NCI-H1436 treated with DMSO at 0.1 percent for 48 hours (cell line): ENCODE data around the gene ADIPOR2.
"Not testable (repeated sequence)": the region's sequence is repeated elsewhere in the genome, so short reads cannot be mapped to it uniquely, and the experiment has no call there.

ENCODE experiments used
- DNase-seq: peaks from one replicate; lab custom pipeline; 2025; lab: John Stamatoyannopoulos, UW

ADIPOR2 gene

DNA sequence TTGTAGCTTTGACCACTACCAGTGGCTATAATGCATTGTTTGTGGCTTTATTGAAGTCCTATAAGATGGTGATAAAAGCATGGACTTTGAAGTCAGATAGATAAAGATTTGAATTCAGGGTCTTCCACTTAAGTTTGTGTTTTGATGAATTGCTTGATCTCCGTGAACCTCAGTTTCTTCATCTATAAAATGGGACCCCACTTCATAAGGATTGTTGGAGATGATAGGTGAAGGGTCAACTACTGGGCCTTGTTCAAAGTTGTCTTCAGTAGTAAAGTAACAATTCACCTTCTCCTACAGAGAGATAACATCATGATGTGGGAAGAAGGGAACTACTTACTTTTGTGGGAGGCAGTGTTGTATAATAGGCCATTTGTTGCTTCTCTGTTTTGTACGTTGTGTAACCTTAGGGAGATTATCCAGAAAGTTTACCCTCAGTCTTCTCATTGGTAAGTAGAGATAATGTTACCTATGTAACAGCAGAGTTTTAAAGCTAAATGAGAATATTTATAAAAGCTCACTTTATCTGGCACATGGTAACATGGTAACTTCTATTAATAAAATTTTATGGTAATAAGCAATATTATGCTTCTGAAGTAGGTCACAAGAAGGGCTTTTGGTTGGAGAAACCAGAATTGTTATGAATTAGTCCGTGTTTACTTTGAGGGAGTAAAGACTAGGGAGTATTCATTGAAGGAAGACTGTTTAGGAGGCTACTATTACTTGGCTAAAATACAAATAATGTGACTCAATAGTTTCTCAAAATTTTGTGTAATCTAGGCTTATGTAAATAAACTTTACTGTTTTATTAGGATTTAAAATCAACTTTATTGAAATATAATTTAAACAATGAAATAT, 15.1 kb downstream of the ADIPOR2 start:
- no peak for DNase-seq

DNA sequence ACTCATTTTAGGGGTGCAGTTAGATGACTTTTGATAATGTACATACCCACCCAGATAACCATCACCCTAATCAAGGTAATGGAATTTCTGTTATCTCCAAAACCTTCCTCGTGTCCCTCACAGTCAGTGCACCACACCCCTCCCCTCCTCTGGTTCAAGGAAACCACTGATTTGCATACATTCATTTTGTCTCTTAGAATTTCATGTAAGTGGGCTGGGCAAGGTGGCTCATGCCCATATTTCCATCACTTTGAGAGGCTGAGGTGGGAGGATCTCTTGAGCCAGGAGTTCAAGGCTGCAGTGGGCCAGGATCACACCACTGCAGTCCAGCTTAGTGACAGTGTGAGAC, 15.7 kb downstream of the ADIPOR2 start:
- DNase-seq, result no peak

DNA sequence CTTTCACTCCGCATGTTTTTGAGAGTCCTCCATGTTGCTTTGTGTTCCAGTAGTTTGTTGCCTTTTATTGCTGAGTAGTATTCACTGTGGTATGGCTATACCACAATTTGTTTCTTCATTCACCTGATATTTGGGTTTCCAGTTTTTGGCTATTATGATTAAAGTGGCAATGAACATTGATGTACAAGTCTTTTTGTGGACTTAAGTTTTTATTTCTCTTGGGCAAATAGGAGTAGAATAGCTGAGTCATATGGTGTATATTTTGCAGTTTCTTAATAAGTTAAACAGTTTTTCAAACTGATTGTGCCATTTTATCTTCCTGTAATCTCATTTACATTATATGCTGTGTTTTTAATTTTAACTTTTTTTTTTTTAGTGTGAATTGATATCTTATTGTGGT, 16.2 kb downstream of the ADIPOR2 start:
- DNase-seq, result no peak

DNA sequence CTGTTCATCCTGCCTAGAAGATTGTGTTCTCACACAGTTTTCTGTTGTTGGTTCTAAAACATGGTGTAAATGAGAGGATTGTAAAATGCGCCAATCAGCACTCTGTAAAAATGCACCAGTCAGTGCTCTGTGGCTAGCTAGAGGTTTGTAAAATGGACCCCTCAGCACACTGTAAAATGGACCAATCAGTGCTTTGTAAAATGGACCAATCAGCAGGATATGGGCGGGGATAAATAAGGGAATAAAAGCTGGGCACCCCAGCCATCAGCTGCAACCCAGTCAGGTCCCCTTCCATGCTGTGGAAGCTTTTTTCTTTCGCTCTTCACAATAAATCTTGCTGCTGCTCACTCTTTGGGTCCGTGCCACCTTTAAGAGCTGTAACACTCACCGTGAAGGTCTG, 19.1 kb downstream of the ADIPOR2 start:
- not testable (repeated sequence) for DNase-seq

DNA sequence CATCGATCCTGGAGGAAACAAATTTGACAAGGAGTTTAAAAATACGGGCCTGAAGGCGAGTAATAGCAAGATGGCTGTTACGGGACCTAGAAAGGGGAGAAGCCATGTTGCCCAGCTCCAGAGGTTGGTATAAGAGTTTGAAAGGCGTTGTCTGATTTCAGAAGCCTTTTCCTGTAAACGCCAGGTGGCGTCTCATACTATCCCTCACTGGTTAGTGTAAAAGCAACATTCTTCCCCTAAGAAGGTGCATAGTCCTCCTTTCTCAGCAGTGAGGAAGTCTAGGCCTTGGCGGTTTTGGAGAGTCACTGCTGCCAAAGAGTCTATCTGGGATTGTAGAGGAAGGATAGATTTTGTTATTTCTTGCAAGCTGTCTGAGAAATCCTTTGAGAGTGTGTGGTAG, 20.0 kb downstream of the ADIPOR2 start:
- DNase-seq, result not testable (repeated sequence)

DNA sequence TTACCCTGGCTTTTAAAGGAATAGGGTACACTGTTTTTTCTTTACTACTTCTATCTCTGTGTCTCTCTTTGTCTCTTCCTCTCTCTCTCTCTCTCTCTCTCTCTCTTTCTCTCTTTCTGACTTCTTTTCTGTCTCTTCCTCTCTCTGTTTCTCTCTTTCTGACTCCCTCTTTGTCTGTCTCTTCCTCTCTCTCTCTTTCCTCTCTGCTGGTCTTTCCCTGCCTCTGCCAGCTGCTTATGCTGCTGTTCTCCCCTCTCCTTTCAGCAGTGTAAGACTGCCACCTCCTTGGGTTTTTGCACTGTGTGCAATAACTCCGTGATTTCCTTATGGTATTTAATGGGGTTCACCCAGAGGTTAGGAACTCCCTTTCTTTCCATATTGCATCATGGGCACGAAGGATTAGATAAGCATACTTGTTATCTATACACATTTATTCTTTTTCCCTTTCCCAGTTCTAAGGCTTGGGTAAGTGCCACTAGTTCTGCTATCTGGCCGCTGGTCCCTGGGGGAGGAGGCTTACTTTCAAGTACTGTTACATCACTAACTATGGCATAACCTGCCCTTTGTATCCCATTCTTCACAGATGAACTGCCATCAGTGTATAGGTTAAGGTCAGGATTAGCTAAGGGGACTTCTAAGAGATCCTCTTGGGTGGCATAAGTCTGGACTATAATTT, 20.8 kb downstream of the ADIPOR2 start:
- DNase-seq, result not testable (repeated sequence)

DNA sequence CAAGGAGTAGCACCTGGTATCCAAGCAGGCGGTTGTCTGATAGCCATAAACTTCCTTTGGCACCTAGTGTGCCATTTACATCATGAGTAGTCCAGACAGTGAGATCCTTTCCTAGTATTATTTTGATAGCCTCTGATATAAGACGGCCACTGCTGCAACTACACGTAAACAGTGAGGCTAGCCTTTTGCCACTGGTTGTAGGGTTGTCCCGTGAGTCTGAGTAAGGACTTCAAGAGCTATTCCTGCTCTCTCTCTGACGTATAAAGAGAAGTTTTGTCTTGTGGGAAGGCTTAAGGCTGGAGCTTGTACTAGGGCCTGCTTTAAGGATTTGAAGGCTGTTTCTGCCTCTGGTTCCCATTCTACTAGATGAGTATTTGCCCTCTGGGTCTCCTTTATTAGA, 21.4 kb downstream of the ADIPOR2 start:
- not testable (repeated sequence) for DNase-seq

DNA sequence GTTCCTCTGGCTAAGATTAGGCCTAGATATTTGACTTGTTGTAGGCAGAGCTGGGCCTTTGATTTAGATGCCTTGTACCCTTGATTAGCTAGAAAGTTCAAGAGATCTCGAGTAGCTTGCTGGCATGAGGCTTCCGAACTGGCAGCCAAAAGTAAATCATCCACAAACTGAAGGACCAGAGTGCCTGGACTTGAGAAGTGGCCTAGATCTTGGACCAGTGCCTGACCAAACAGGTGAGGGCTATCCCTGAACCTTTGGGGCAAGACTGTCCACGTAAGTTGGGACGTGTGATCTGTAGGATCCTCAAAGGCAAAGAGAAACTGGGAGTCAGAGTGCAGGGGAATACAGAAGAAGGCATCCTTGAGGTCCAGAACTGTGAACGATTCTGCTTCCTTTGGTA, 22.0 kb downstream of the ADIPOR2 start:
- not testable (repeated sequence) for DNase-seq

DNA sequence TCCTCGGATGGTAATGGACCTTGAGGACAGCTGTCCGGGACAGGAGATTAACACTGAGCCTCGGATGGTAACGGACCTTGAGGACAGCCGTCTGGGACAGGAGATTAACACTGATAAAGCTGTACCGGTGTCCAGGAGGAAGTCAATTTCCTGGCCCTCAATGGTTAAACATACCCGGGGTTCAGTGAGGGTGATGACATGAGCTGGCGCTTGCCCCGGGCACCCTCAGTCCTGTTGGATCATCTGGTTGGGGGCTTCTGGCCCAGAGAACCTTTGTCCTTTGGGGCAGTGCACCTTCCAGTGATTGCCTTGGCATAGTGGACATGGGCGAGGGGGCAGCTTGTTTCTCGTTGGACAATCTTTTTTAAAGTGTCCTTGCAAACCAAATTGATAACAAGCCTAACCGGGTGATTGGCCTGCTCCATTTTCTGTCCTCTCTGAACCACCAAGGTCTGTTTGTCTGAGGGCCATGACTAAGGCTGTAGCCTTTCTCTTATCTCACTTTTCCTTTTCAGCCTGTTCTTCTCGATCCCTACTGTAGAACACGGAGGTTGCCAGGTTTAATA, 23.0 kb downstream of the ADIPOR2 start:
- DNase-seq, result not testable (repeated sequence)

DNA sequence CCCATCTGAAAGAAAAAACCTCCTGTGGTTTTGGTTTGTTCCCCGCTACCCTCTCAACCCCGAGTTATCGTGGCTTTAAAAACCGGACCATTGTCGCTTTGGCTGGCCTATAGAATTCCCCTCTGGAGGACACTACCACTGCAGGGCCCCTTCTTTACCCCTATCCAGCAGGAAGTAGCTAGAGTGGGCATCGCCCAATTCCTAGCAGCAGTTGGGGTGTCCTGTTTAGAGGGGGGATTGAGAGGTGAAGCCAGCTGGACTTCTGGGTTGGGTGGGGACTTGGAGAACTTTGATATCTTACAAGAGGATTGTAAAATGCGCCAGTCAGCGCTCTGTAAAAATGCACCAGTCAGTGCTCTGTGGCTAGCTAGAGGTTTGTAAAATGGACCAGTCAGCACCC, 24.6 kb downstream of the ADIPOR2 start:
- not testable (repeated sequence) for DNase-seq

DNA sequence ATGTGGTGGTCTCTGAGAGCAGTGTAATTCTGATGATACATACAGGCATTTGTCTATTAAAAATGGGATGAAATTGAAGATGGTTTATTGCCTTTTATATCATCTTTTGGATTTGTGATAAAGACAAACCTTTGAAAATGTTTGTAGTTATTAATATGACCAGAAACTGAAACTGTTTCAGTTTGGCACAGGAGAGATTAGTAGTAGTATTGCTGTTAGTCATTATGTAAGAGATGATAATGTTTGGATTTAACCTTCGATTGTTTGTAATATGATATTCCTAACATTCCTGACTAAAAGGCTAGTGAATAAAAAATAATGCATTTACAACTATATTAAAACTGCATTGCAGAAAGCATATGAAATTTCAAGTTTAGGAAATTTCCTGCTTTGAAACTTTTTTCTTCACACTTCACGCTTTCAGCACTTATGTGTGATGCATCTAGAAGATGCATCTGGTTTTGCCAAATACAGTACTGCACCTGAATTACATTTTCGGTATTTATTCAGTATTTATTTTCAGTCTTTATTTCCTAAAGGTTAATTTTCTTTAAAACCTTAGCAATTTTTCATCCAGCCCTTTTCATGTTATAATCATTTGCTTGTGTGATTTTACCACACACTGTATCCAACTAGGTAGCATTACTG, 25.5 kb downstream of the ADIPOR2 start:
- DNase-seq, result no peak

DNA sequence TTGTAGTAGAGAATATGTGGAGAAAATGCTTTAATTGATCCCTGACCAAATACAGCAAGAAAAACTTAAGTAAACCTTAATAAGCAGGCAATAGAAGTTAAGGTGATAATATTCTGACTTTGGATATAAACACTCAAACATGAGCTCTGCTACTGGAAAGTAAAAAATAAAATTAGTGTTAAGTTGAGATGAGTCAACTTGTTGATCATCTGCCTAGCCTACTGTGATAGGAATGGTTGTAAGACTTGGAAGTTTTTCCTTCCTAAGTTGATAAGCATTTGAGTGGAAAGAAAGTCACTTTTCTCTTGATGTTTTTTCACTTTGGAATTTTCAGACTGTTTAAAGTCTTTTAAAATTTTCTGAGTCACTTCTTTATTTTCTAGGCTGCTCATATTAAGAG, 26.0 kb downstream of the ADIPOR2 start:
- no peak for DNase-seq

DNA sequence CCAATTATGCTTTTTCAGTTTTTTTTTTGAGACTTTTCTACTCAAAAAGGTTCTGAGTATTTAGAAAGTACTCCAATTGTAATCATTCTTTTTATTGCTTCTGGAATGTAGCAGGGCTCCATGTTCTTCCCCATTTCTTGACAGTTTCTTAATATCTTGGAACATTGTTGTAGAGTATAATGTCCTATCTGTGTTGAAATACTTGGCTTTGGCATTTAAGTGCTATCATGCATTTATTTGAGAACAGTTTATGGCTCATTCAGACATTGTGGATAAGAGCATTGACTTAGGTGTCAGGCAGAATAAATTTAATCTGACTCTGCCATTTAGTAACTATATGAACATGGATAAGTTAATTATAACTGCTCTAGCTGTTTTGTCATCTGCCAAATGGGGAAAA, 28.3 kb downstream of the ADIPOR2 start:
- DNase-seq, result no peak

DNA sequence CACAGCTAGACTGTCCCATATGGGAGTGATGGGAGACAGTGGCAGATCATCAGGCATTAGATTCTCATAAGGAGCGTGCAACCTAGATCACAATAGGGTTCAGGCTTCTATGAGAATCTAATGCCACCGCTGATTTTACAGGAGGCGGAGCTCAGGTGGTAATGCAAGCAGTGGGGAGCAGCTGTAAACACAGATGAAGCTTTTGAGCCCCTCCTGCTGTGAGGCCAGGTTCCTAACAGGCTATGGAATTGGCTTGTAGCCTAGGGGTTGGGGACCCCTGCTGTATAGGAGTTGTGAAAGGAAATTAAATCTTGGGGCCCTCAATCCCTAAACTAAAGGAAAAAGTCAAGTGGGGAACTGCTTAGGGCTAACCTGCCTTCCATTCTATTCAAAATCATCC, 29.6 kb downstream of the ADIPOR2 start:
- no peak for DNase-seq

DNA sequence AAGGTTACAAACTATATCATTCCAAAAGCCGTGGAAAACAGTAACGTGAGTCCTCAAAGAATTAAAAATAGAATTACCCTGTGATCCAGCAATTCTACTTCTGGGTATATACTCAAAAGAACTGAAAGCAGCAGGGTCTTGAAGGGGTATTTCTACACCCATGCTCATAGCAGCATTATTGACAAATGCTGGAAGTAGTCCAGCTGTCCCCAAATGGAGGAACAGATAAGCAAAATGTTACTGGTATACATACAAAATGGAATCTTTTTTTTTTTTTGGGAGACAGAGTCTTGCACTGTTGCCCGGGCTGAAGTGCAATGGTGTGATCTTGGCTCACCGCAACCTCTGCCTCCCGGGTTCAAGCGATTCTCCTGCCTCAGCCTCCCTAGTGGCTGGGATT, 32.9 kb downstream of the ADIPOR2 start:
- DNase-seq, result no peak

DNA sequence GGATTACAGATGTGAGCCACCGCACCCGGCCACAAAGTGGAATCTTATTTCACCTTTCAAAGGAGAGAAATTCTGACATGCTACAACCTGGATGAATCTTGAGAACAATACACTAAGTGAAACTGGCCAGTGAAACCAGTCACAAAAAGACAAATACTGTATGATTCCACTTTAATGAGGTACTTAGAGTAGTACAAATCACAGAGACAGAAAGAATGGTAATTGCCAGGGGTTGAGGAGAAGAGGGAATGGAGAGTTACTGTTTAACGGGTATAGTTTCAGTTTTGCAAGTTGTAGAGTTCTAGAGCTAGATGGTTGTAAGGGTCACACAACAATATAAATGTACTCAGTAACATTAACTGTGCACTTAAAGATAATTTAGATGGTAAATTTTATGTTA, 33.4 kb downstream of the ADIPOR2 start:
- DNase-seq, result no peak

DNA sequence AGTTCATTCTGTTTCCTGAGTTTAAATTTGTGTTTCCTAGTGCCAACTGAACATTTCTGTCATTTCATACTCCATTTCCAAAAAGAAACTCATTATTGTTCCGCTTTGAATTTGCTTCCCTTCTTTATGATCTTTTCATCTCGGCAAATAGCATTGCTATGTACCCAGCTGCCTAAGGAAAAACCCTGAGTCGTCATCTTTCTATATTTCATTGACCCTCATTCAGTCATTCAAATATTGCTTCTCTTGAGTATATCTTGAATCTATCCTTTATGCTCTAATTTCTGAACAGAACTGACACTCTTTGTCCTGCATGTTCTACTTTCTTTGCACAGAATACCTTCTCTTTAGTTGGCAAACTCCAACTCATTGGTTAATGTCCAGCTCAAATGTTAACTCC, 35.9 kb downstream of the ADIPOR2 start:
- no peak for DNase-seq

DNA sequence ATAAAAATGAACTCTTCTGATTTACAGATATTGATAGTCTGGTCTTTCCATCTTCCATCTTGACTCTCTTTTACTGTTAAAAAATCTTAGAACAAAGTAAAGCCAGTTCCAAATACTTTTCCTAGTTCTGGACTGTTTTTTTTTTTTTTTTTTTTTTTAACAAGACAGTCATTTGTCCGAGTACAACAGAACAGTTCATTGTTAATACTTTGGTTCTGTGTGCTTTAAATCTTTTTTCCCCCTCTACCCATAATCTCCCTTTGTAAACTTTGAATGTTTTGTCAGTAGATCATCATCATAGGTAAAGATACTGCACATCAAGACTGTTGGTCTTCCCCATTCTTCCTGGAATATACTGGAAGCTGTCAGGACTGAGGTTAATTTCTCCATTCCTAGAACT, 38.0 kb downstream of the ADIPOR2 start:
- DNase-seq, result no peak

DNA sequence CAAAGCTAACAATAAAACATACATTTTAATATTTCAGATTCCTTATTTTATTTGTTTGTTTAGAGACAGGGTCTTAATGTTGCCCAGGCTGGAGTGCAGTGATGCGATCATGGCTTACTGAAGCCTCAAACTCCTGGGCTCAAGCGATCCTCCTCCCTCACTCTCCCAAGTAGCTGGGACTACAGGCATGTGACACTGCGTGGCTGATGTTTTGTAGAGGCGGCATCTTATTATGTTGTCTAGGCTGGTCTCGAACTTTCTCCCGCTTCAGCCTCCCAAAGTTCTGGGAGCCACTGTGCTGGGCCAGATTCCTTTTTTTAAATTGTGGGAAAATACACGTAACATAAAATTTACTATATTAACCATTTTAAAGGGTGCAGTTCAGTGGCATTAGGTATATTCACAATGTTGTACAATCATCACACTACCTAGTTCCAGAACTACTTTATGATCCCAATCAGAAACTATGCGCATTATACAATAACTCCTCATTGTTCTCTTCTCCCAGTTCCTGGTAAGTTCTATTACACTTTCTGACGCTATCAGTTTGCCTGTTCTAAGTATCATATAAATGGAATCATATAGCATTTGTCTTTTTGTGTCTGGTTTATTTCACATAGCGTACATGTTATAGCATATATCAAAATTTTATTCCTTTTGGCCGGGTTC, 40.3 kb downstream of the ADIPOR2 start:
- DNase-seq, result no peak

DNA sequence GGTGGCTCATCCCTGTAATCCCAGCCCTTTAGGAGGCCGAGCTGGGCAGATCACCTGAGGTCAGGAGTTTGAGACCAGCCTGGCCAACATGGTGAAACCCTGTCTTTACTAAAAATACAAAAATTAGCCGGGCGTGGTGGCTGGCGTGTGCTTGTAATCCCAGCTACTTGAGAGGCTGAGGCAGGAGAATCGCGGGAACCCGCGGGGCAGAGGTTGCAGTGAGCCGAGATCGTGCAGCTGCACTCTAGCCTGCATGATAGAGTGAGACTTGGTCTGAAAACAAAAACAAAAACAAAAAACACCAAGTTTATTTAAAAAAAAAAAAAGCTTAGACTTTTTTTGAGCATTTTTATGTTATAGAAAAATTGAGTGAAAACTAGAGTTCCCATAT, 40.8 kb downstream of the ADIPOR2 start:
- DNase-seq, result not testable (repeated sequence)

DNA sequence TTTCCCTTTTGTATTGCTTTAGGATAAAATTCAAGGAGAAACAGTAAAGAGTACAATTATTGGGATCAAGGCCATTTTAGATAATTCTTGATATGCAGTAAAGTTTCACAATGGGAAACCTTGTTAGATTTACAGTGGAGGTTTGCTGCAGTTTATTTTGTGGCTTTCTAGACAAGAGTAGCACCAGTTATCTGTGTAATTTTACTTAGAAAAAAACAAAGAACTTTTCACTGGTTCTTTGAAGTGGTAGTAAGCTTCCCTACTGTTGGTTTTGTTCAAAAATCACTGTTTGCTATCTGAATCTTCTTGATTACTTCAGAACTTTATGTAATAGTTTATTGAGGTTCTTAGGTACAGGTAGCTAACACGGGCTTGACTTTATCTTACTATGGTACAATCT, 42.0 kb downstream of the ADIPOR2 start:
- no peak for DNase-seq

DNA sequence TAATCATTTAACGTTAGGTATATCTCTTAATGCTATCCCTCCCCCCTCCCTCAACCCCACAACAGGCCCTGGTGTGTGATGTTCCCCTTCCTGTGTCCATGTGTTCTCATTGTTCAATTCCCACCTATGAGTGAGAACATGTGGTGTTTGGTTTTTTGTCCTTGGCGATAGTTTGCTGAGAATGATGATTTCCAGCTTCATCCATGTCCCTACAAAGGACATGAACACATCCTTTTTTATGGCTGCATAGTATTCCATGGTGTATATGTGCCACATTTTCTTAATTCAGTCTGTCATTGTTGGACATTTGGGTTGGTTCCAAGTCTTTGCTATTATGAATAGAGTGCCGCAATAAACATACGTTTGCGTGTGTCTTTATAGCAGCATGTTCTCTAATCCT, 42.8 kb downstream of the ADIPOR2 start:
- not testable (repeated sequence) for DNase-seq
